H9 (cell line): ENCODE results near the gene BRCA2. TPM values are rescaled to one million over a fixed set of nuclear protein-coding genes. Genes with fewer than 3 reads are reported as not detected.

Experiments used
- DNase-seq: peaks from one replicate; pipeline ENCODE4 v3.0.0-alpha.2; 2017
- H2AFZ ChIP-seq: one replicate; pipeline ENCODE4 v1.6.1; 2013; ENCODE audit warnings: mild to moderate bottlenecking, low read length, control low read depth, moderate library complexity
- H2AK5ac ChIP-seq: 2 replicates; pipeline ENCODE4 v1.6.1; 2013; ENCODE audit warnings: low read length, control low read depth, mixed read lengths; ENCODE audit not compliant: insufficient read length
- H2BK120ac ChIP-seq: one replicate; pipeline ENCODE4 v1.6.1; 2013; ENCODE audit warnings: low read depth, mild to moderate bottlenecking, low read length, control low read depth, inconsistent platforms; ENCODE audit not compliant: poor library complexity, severe bottlenecking
- H2BK12ac ChIP-seq: 2 replicates; pipeline ENCODE4 v1.6.1; 2013; ENCODE audit warnings: low read length, control low read depth, mixed read lengths, low read depth; ENCODE audit not compliant: insufficient read length
- H2BK15ac ChIP-seq: 2 replicates; pipeline ENCODE4 v1.6.1; 2013; ENCODE audit warnings: low read depth, low read length, control low read depth
- H2BK20ac ChIP-seq: one replicate; pipeline ENCODE4 v1.6.1; 2013; ENCODE audit warnings: low read depth, mild to moderate bottlenecking, low read length, control low read depth, inconsistent platforms; ENCODE audit not compliant: poor library complexity, severe bottlenecking
- H2BK5ac ChIP-seq: 2 replicates; pipeline ENCODE4 v1.6.1; 2013; ENCODE audit warnings: low read length, control low read depth, mixed read lengths; ENCODE audit not compliant: insufficient read length
- H3K14ac ChIP-seq: 2 replicates; pipeline ENCODE4 v1.6.1; 2013; ENCODE audit warnings: low read length, control low read depth; ENCODE audit not compliant: insufficient read depth
- H3K18ac ChIP-seq: 2 replicates; pipeline ENCODE4 v1.6.1; 2013; ENCODE audit warnings: low read depth, mild to moderate bottlenecking, mixed read lengths, low read length, control low read depth; ENCODE audit not compliant: insufficient read length
- H3K23ac ChIP-seq: 2 replicates; pipeline ENCODE4 v1.6.1; 2013; ENCODE audit warnings: low read length, control low read depth, mixed read lengths, low read depth; ENCODE audit not compliant: insufficient read length
- H3K23me2 ChIP-seq: 2 replicates; pipeline ENCODE4 v1.6.1; 2013; ENCODE audit warnings: low read depth, mild to moderate bottlenecking, mixed read lengths, low read length, control low read depth; ENCODE audit not compliant: insufficient read length, poor library complexity, severe bottlenecking
- H3K27ac ChIP-seq: 2 replicates; pipeline ENCODE4 v1.5.1; 2013; ENCODE audit warnings: low read length, control low read depth, mixed read lengths, low read depth; ENCODE audit not compliant: insufficient read length
- H3K27me3 ChIP-seq: 2 replicates; pipeline ENCODE4 v1.6.1; 2013; ENCODE audit warnings: low read length, control low read depth, inconsistent platforms; ENCODE audit not compliant: insufficient read depth
- H3K4ac ChIP-seq: 2 replicates; pipeline ENCODE4 v1.6.1; 2013; ENCODE audit warnings: low read depth, mild to moderate bottlenecking, control low read depth, inconsistent platforms, low read length, moderate library complexity
- H3K4me1 ChIP-seq: 2 replicates; pipeline ENCODE4 v1.6.1; 2013; ENCODE audit warnings: low read length, control low read depth, inconsistent platforms; ENCODE audit not compliant: insufficient read depth
- H3K4me2 ChIP-seq: 2 replicates; pipeline ENCODE4 v1.6.1; 2013; ENCODE audit warnings: low read length, control low read depth, mixed read lengths; ENCODE audit not compliant: insufficient read length, insufficient read depth
- H3K56ac ChIP-seq: 2 replicates; pipeline ENCODE4 v1.6.1; 2013; ENCODE audit warnings: low read depth, mild to moderate bottlenecking, mixed read lengths, low read length, control low read depth; ENCODE audit not compliant: insufficient read length
- H3K79me1 ChIP-seq: 2 replicates; pipeline ENCODE4 v1.6.1; 2013; ENCODE audit warnings: low read depth, mild to moderate bottlenecking, moderate library complexity, low read length, control low read depth, inconsistent platforms; ENCODE audit not compliant: insufficient read depth, poor library complexity, severe bottlenecking
- H3K79me2 ChIP-seq: 2 replicates; pipeline ENCODE4 v1.6.1; 2013; ENCODE audit warnings: low read length, control low read depth, inconsistent platforms; ENCODE audit not compliant: insufficient read depth
- H3K9ac ChIP-seq: 2 replicates; pipeline ENCODE4 v1.6.1; 2013; ENCODE audit warnings: low read length, control low read depth, mixed read lengths; ENCODE audit not compliant: insufficient read length; ENCODE audit errors: extremely low read depth
- H3K9me3 ChIP-seq: one replicate; pipeline ENCODE4 v1.6.1; 2013; ENCODE audit warnings: low read depth, low read length, inconsistent platforms; ENCODE audit not compliant: control insufficient read depth
- H3T11ph ChIP-seq: one replicate; pipeline ENCODE4 v1.6.1; 2013; ENCODE audit warnings: mild to moderate bottlenecking, low read length, control low read depth, inconsistent platforms
- H4K20me1 ChIP-seq: one replicate; pipeline ENCODE4 v1.6.1; 2013; ENCODE audit not compliant: control insufficient read depth, insufficient read length, insufficient read depth
- H4K5ac ChIP-seq: 2 replicates; pipeline ENCODE4 v1.6.1; 2013; ENCODE audit warnings: low read depth, mild to moderate bottlenecking, mixed read lengths, low read length, control low read depth; ENCODE audit not compliant: insufficient read length
- H4K8ac ChIP-seq: replicated peaks from 2 replicates; pipeline ENCODE4 v1.6.1; 2013; ENCODE audit warnings: low read length, control low read depth, mixed read lengths, low read depth; ENCODE audit not compliant: insufficient read length
- H4K91ac ChIP-seq: 2 replicates; pipeline ENCODE4 v1.6.1; 2013; ENCODE audit warnings: low read depth, mild to moderate bottlenecking, moderate library complexity, mixed read lengths, low read length, control low read depth; ENCODE audit not compliant: insufficient read length
- H3K27ac Mint-ChIP-seq, 3 experiments: 2 replicates in 2 of 3; 3 replicates in 1 of 3; pipeline ENCODE4 v1.8.0; 2020 to 2021; ENCODE audit warnings: mixed read lengths in 3 of 3, mild to moderate bottlenecking in 1 of 3, moderate library complexity in 1 of 3
- H3K27me3 Mint-ChIP-seq: 2 replicates; pipeline ENCODE4 v1.8.0; 2021; ENCODE audit warnings: low read depth, mild to moderate bottlenecking, moderate library complexity, mixed read lengths
- H3K36me3 Mint-ChIP-seq, 3 experiments: 2 replicates in 2 of 3; 3 replicates in 1 of 3; pipeline ENCODE4 v1.8.0; 2020 to 2021; ENCODE audit warnings: low read depth in 3 of 3, mixed read lengths in 3 of 3; ENCODE audit not compliant: insufficient read depth in 1 of 3
- H3K4me1 Mint-ChIP-seq, 2 experiments: 2 replicates each; pipeline ENCODE4 v1.8.0; 2020; ENCODE audit warnings: mixed read lengths in 2 of 2
- H3K4me3 Mint-ChIP-seq, 2 experiments: 2 replicates in 1 of 2; 3 replicates in 1 of 2; pipeline ENCODE4 v1.8.0; 2020 to 2021; ENCODE audit warnings: mild to moderate bottlenecking in 2 of 2, mixed read lengths in 2 of 2, moderate library complexity in 1 of 2
- H3K9me3 Mint-ChIP-seq, 2 experiments: 2 replicates in 1 of 2; 3 replicates in 1 of 2; pipeline ENCODE4 v1.8.0; 2020; ENCODE audit warnings: mild to moderate bottlenecking in 2 of 2, mixed read lengths in 2 of 2, moderate library complexity in 1 of 2
- WGBS: extraction: QIAGEN DNeasy Blood & Tissue Kit; methylation state at CpG from one replicate; pipeline ENCODE4 v1.1.7; 2013; ENCODE audit warnings: missing lambda C conversion rate, low lambda C conversion rate, mixed read lengths; ENCODE audit not compliant: insufficient read length; ENCODE audit errors: extremely low coverage; 5-methylcytosine and 5-hydroxymethylcytosine counted together
- total RNA-seq: library from RNA; stranded (reverse); gene quantifications from 2 replicates; pipeline ENCODE4 v1.2.1, GENCODE V29; 2021
- TF ChIP-seq, protein P1 (sequence below): fragments of 200-600 bp; sonication (generic); conservative IDR thresholded peaks from 3 replicates; pipeline ENCODE4 v1.8.0; 2021; ENCODE audit warnings: antibody characterized with exemption, mild to moderate bottlenecking

Gene BRCA2
- total RNA-seq, 1 experiment from 2014 or later = 17.0 TPM

DNA sequence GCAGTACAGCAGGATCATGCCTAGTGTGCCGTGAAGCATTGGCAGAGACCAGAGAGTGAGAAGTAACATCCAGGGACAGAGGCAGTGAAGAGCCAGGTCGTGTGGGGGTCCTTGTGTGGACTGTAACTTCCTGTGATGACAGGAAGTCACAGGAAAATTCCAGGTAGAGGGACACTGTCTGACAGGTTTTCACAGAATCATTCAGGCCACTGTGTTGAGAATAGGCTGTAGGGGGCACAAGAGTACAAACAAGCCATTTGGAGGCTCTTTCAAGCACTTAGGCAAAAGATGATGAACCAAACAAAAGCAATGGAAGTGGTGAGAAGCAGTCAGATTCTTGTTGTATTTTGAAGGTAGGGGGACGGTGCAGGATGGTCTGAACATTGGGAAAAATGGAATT, 66.2 kb downstream of the BRCA2 start:
- DNase-seq = peak; percentile 52
- no peaks in the 10 kb centered on the region for H4K20me1 ChIP-seq

More for the DNA sequence above, 66.2 kb downstream of the BRCA2 start:
- Histone ChIP-seq H2BK120ac (no peak overlapping the region), H3K27me3 (no peaks in the 10 kb centered on the region), H3T11ph (no peak overlapping the region), H3K23me2 (no peaks in the 10 kb centered on the region), H2BK12ac (no peak overlapping the region), H4K91ac (no peak overlapping the region), H4K8ac (no peak overlapping the region), H3K23ac (no peak overlapping the region), H3K9ac (no peak overlapping the region), H3K79me1 (no peaks in the 10 kb centered on the region), H2AFZ (no peak overlapping the region), H3K9me3 (no peaks in the 10 kb centered on the region), H3K4ac (no peak overlapping the region), H4K5ac (no peak overlapping the region), H2AK5ac (no peak overlapping the region), H3K79me2 (no peaks in the 10 kb centered on the region), H3K14ac (no peak overlapping the region), H3K27ac (no peak overlapping the region), H3K56ac (no peak overlapping the region), H3K18ac (no peak overlapping the region), H2BK5ac (no peak overlapping the region), H3K4me2 (no peak overlapping the region), H2BK15ac (no peak overlapping the region), H2BK20ac (no peak overlapping the region), H3K4me1 (no peaks in the 10 kb centered on the region)
- no CpG with 5 or more reads among the region's 3 CpGs for WGBS
- no peaks in the 10 kb centered on the region for H3K4me1 Mint-ChIP-seq
- H3K27ac Mint-ChIP-seq = no peak overlapping the region
- H3K4me3 Mint-ChIP-seq = no peak overlapping the region
- TF ChIP-seq, protein P1, sequence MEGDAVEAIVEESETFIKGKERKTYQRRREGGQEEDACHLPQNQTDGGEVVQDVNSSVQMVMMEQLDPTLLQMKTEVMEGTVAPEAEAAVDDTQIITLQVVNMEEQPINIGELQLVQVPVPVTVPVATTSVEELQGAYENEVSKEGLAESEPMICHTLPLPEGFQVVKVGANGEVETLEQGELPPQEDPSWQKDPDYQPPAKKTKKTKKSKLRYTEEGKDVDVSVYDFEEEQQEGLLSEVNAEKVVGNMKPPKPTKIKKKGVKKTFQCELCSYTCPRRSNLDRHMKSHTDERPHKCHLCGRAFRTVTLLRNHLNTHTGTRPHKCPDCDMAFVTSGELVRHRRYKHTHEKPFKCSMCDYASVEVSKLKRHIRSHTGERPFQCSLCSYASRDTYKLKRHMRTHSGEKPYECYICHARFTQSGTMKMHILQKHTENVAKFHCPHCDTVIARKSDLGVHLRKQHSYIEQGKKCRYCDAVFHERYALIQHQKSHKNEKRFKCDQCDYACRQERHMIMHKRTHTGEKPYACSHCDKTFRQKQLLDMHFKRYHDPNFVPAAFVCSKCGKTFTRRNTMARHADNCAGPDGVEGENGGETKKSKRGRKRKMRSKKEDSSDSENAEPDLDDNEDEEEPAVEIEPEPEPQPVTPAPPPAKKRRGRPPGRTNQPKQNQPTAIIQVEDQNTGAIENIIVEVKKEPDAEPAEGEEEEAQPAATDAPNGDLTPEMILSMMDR = peak; percentile 68
- no peaks in the 10 kb centered on the region for H3K9me3 Mint-ChIP-seq
- H3K36me3 Mint-ChIP-seq = peaks cover 0 to 16% (median 9%) of the 10 kb centered on the region in 3 experiments; a peak in 6 of 7 replicates
- no peaks in the 10 kb centered on the region for H3K27me3 Mint-ChIP-seq
